ENCODE measurements around the gene DHX58.
A peak's percentile ranks its signal among the peaks of the same experiment; 100 is the strongest.

Gene DHX58

DNA sequence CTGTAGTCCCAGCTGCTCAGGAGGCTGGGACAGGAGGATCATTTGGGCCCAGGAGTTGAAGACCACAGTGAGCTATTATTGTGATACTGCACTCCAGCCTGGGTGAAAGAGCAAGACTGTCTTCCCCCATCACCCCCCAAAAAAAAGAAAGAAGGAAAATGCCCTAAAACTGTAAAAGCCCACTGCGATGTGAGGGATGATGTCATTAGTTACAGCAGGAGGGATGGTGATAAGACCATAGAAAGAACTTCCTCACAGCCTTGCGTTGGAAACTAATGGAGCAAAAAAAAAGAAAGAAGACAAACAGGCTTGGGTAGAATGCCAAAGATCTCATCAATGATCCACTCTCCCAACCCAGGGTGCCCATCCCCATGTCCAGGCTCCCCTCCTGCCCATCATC, 33.0 kb downstream of the DHX58 start:
- DNase-seq, result no peak

DNA sequence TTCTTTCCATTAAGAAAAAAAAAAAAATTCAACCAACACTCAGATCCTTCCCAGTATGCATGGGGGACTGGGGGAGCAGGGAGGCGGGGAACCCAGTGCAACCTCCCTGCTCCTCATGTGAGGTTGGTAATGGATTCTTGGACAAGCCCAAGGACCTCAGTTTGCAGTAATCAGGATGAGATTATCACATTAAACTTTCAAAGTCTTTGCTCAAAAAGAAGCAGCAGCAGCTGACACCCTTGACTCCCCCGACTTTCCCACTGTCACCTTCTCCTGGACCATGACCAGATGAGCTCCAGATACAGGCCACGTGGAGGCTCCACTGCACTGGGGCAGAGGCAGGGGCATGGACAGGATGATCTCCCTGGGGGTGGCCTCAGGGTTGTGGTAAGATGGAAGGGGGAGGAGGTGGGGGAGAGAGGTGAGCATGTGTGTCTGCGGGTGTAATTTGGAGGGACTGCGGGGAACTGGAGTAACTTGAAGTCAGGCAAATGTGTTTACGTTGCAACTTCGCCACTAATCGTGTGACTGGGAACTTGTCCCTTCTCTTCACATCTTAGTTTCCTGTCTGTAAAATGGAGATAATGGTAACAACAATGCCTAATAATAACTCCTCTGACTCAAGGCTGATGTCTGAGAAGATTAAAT, 34.0 kb downstream of the DHX58 start:
- DNase-seq, result no peak

DNA sequence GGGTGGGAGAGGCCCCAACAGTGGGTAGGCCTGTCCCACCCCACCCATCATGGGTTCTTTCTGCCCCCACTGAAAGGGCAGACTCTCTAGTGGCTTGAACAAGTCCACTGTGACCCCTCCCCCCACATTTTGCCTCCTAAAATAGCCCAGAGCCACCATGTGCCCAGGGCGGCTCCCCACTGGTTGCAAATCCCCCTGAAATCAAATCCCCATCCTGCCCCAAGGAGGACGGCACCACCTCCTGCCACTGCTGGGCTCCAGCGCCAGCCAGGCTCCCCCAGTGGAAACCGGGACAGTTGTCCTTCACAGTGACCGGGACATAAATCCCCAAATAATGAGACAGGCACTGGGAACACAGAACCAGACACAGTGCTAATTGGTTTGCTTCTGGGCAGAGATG, 34.8 kb downstream of the DHX58 start:
- DNase-seq, result no peak

DNA sequence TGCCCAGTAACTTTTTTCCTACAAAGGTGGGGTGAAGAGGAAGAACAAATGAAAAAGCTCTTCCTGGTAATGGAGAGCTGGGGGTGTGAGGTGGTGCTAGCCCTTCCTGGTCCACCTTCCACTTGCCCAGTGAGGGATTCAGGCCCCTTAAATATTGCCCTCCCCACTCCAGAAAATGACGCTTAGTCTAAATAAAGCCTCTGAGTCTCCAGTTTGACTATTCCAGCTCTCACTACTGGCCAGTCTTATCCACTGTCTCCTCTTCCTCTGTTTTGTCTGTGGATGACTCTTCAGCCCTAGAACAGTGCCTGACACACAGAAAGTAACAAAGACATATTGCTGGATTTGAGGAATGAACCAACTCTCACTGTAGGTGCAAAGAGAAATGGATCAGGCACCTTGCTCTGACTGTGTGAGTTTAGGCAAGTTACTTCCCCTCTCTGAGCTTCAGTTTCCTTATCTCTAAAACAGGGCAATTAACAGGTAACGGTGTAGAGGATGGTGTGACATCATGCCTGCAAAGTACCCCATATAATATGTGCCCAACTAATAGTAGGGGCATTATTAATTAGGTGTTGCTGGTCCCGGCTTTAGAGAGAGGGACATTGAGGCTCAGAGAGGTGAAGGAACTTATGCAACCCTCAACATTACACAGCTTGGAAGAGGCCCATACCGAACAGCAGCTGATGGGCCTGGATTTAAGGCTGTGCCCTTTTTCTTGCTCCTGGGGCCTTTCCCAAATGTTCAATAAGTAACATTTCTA, 35.5 kb downstream of the DHX58 start:
- DNase-seq, result no peak

DNA sequence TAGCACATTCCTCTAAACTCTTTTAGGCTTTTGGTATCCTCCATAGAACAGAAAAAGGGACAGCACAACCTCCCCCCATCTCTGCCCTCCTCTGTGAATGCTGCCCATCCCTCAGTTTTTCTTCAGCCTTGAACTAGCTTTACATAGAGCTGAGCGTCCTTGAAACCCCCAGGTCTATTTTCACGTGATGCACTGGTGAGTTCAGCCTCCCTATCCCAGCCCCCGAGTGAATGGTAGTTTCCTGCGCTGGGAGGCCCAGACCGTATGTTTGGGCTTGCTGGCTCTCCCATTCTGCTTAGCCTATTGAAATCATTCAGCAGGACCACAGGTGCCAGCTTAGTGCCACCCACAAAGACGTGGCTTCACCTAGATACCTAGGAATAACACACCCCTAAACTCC, 36.7 kb downstream of the DHX58 start:
- no peak for DNase-seq

DNA sequence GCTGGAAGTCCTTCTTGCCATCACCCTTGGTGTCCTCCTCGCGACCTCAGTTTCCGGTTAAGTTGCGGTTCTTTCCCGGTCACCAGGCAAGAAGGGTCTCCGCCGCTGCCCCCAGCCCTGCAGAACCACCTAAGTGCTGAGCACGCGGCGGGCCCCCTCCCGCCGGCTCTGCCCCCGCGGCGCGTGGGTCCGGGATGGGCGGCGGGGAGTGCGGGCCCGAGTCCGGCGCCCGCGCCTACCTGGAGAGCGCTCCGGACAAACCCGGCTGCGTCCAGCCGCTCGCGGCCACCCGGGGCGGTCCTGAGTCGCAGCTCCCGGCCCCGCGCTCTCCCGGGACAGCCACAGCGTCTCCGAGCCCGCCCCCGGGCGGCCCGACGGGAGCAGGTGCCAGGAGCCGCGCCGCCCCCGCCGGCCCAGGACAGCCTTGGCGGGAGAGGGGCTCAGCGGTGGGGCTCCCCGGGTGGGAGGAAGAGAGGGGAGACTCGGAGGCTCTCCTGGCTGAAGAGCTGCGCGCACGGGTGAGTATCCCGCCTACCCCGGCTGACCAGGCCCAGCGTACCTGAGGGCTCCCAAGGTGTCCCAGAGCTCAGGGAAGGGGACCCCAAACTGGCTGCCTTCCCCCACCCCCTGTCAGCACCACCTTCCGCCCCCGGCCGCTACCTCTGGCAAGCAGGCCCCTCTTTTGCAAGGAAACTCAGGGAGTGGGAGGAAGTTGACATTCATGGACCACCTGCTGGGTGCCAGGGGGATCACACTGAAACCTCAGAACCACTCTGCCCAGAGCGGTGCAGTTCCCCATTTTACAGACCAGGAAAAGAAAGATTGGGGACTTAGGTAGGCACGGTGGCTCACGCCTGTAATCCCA, 40.0 kb downstream of the DHX58 start:
- no peak for DNase-seq

GRCh38 chr17:42071810-42072209, 40.7 kb downstream of the DHX58 start:
- DNase-seq, result no peak

DNA sequence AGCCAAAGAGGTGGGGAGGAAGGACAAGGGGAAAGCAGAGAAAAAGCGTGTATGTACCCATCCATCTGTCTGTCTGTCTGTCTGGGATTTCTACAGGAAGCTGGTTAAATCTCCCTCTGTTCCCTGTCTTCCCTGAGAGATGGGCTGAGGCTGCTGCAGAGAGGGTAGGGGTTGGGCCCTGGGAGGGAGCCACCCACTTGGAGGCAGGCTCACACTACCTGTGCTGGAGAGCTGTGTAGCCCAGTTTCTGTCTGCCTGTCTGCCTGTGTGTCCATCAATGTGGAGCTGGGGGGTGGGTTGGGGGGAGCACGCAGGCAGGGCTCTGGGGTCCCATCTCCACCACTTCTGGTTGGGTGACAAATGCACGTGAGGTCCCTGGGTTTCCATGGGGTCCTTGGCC, 43.5 kb downstream of the DHX58 start:
- no peak for DNase-seq

- DNase-seq, result peak; percentile 85
Measured at GRCh38 chr17:42067371-42068091, 45.0 kb downstream of the DHX58 start.

DNA sequence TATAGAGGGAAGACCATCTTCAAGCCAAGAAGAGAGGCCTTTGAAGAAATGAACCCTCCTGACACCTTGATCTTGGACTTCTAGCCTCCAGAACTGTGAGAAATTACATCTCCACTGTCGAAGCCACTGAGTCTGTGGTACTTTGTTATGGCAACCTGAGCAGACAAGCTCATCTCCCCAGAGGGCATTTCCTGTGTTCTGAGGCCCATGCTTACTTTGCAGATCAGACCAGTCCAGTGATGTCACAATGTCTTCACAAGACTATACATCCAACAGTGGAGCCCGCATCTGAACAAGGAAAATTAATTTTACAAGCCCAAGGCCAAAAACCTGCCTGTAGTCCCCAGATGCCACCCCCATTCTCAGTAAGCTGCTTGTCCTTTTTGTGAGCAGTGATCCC, 47.3 kb downstream of the DHX58 start:
- DNase-seq, result no peak

DNA sequence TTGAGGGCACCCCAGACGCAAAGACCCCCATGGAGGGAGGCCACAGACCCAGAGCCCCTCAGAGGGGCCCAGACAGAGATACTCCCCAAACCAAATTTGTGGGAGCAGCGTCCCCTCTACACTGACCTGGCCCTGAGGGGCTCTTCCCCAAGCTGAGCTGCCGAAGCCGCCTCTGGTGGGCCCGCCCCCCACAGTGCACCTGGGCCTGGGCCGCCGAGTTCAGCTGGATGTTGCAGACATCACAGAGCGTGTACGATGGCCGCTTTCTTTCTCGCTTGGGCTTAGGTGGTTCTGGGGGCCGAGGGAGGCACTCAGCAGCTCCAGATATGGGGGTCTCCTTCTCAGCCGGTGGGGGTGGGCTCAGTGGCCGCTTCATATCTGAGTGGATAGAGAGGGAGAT, 49.8 kb downstream of the DHX58 start:
- no peak for DNase-seq

- no peak for DNase-seq
Measured at GRCh38 chr17:42061646-42062487, 50.6 kb downstream of the DHX58 start.

DNA sequence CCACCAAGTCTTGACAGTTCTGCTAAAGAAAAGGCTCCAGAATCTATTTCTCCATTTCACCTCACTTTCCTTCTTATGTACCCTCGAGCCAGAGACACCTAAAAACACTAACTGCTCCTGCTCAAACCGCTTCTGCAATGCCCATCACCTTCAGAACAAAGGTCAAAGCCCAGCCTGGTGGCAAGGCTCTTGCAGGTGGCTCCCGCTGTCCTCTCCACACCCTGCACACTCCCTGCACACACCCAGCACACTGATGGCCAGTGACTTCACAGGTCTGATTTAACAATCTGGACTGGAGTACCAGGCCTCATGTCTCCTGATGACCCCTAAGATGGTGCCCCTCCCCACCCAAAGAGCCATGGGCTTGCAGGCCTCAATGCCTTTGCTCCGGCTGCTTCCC, 52.3 kb downstream of the DHX58 start:
- DNase-seq, result no peak

DNA sequence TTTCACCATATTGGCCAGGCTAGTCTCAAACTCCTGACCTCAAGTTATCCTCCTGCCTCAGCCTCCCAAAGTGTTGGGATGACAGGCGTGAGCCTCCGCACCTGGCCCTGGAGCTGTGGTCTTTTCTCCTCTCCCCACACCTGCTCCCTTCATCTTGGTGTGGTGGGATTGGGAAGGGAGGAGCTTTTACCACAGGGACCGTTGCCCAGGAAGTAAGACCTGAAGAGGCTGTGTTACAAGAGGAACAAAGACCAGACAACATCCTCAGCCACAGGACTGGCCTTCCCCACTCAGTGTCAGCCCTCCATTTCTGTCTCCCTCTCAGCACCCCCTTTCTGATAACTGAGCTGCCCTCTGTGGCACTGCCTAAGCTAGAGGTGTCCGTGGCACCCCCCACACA, 52.7 kb downstream of the DHX58 start:
- no peak for DNase-seq

DNA sequence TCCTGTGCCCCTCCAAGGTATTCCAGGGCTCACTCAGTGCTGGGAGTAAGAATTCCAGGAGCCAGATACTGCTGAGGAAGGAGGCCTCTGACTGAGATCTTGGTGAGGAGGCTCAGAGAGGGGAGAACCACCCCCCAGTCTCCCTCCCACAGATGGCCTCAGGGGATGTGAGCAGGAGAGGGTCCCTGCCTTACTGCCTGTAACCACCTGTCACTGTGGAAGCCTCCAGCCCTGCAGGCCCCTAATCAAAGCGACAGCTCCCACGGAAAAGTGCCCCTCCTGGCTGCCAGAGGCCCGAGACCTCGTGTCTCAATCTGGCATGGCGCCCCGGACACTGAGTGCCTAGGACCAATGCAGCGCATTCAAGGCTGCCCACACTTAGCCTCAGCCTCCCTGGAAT, 54.5 kb downstream of the DHX58 start:
- no peak for DNase-seq

DNA sequence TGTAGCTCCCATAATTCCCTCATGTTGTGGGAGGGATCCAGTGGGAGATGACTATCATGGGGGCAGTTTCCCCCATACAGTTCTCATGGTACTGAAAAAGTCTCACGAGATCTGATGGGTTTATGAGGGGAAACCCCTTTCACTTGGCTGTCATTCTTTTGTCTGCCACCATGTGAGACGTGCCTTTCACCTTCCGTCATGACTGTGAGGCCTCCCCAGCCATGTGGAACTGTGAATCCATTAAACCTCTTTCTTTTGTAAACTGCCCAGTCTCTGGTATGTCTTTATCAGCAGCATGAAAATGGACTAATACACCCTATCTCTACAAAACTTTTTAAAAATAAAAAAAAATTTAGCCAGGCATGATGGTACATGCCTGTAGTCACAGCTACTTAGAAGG, 55.9 kb downstream of the DHX58 start:
- DNase-seq, result no peak

DNA sequence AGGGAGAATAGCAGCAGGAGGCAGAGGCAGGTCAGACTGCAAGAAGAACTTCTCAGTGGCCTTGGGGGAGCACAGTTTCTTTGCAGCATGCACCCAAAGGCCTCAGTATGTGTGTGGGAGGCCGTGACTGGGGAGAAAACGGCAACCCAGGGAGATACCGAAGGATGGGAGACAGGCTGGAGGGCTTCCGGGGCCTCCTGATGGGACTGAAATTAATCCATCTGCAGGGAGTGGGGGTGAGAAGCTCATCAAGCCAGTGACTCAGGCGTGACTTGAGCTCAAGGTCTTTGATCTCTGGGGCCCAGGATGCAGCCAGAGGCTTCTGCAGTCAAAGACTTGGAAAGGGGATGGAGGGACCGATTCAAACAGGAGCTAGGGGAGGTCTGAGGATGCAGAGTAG, 57.0 kb downstream of the DHX58 start:
- peak; percentile 32 for DNase-seq

- no peak for DNase-seq
Measured at GRCh38 chr17:42055027-42055426, 57.5 kb downstream of the DHX58 start.

GRCh38 chr17:42053731-42054500, 58.6 kb downstream of the DHX58 start:
- DNase-seq, result no peak

- no peak for DNase-seq
Measured at GRCh38 chr17:42052346-42052877, 60.1 kb downstream of the DHX58 start.

GRCh38 chr17:42051645-42052044, 60.9 kb downstream of the DHX58 start:
- no peak for DNase-seq
